NB4 (cell line): ENCODE measurements around the gene TJP1.

Source experiments
- DNase-seq: peaks from one replicate; pipeline ENCODE4 v3.0.0; 2010; ENCODE audit warnings: low read depth
- H3K4me3 ChIP-seq: one replicate; pipeline ENCODE4 v1.5.1; 2011; ENCODE audit warnings: mild to moderate bottlenecking, low read depth, low read length, moderate library complexity
- MYC ChIP-seq: IDR thresholded peaks from 2 replicates; pipeline ENCODE4 v1.6.1; 2011; ENCODE audit warnings: low read depth, low read length
- POLR2A ChIP-seq: IDR thresholded peaks from 2 replicates; pipeline ENCODE4 v1.6.1; 2011; ENCODE audit warnings: mild to moderate bottlenecking; ENCODE audit not compliant: insufficient read length; ENCODE audit errors: extremely low read depth
- TF ChIP-seq, protein P1 (sequence below): IDR thresholded peaks from one replicate; pipeline ENCODE4 v1.5.1; 2012; ENCODE audit warnings: low read depth, low read length
- TF ChIP-seq, protein P2 (sequence below): IDR thresholded peaks from 2 replicates; pipeline ENCODE4 v1.6.1; 2011; ENCODE audit warnings: low read depth, low read length

The TJP1 gene

GRCh38 chr15:29670998-29671981 is 151.0 kb downstream of the TJP1 start:
- no peak for DNase-seq
- TF ChIP-seq MYC (no peak), POLR2A (no peak)
- TF ChIP-seq, protein P1, sequence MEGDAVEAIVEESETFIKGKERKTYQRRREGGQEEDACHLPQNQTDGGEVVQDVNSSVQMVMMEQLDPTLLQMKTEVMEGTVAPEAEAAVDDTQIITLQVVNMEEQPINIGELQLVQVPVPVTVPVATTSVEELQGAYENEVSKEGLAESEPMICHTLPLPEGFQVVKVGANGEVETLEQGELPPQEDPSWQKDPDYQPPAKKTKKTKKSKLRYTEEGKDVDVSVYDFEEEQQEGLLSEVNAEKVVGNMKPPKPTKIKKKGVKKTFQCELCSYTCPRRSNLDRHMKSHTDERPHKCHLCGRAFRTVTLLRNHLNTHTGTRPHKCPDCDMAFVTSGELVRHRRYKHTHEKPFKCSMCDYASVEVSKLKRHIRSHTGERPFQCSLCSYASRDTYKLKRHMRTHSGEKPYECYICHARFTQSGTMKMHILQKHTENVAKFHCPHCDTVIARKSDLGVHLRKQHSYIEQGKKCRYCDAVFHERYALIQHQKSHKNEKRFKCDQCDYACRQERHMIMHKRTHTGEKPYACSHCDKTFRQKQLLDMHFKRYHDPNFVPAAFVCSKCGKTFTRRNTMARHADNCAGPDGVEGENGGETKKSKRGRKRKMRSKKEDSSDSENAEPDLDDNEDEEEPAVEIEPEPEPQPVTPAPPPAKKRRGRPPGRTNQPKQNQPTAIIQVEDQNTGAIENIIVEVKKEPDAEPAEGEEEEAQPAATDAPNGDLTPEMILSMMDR: no peak
- TF ChIP-seq, protein P2, sequence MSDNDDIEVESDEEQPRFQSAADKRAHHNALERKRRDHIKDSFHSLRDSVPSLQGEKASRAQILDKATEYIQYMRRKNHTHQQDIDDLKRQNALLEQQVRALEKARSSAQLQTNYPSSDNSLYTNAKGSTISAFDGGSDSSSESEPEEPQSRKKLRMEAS: no peak
- H3K4me3 ChIP-seq: no peak overlapping the region

GRCh38 chr15:29670266-29670665 is 152.0 kb downstream of the TJP1 start:
- no peak for DNase-seq
- H3K4me3 ChIP-seq: no peak overlapping the region
- TF ChIP-seq MYC (no peak), POLR2A (no peak)
- TF ChIP-seq, protein P1: no peak
- TF ChIP-seq, protein P2: no peak

DNA sequence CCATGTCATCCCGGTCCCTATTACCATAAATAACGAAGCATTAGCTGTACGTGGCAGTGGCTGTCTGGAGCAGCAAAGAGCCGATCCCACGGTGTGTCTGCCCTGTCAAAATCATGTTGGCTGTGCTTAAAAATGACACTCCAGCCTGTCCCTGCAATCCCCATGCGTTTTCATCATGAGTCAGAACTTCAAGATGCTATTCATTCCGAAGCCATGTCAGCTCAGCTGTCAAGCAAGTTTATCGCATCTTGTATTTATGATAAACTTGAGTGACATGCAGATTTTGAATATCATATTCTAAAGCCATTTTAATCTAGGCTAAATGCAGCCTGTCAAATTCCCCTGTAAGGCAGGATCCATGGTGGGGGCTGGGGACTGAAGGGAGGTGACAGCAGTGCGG is 152.4 kb downstream of the TJP1 start:
- no peak for DNase-seq
- TF ChIP-seq, protein P2: no peak
- TF ChIP-seq MYC: no peak
- TF ChIP-seq, protein P1: no peak
- TF ChIP-seq POLR2A: no peak
- no peak overlapping the region for H3K4me3 ChIP-seq

GRCh38 chr15:29668120-29668602 is 154.1 kb downstream of the TJP1 start:
- no peak overlapping the region for H3K4me3 ChIP-seq
- DNase-seq: peak; percentile 79
- TF ChIP-seq MYC: no peak
- TF ChIP-seq, protein P1: peak; percentile 57

DNA sequence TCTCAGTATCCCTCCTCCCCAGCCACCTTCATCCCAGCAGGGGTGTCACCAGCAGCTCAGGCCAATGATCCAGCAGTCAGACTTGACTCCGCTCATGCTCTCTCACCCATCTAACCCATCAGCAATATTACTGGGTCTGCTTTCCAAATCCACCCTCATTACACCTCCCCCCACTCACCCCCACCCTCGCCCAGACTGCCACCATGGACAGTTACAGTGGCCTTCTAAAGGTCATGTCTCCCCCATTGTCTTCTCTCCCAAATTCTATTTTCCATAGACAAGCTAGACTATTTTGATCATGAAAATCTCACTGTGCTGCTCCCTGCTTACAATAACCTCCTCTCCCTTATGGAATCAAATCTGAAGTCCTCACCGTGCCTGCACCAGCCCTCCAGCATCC is 156.0 kb downstream of the TJP1 start:
- no peak overlapping the region for H3K4me3 ChIP-seq
- TF ChIP-seq, protein P2: no peak
- TF ChIP-seq MYC (no peak), POLR2A (no peak)
- TF ChIP-seq, protein P1: no peak

More for the DNA sequence above, 156.0 kb downstream of the TJP1 start:
- DNase-seq: no peak
